Activated T-cell treated with anti-CD3 and anti-CD28 coated beads for 48 hours (primary cell): Measurements from ENCODE around the gene HIVEP2.

ENCODE experiments used
- DNase-seq: peaks from one replicate; pipeline ENCODE4 v3.0.0-alpha.2; 2020; ENCODE audit warnings: low read depth

The HIVEP2 gene

GRCh38 chr6:142729618-142730017 is 215.4 kb downstream of the HIVEP2 start:
- no peak for DNase-seq

- no peak for DNase-seq
Observed at GRCh38 chr6:142728910-142729481, 216.0 kb downstream of the HIVEP2 start.

DNA sequence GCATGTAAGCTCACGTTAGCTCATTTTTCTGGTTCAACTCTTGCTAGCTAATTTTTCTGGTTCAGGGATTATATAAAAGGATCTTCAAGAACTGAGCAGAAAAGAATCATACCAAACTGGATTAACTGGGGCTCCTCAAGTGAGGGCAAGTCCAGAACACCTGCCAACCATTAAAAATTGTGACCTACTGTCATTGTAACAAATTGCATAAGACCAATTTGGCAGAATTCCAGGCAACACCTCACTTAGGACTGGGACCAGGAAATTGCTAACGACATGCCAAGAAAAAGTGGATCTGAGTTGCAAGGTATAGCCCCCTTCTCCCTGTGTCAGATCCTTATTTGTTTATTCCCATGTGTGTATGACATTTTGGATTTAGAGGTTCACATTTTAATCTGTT is 216.6 kb downstream of the HIVEP2 start:
- no peak for DNase-seq

- no peak for DNase-seq
Observed at GRCh38 chr6:142726616-142727015, 218.4 kb downstream of the HIVEP2 start.

DNA sequence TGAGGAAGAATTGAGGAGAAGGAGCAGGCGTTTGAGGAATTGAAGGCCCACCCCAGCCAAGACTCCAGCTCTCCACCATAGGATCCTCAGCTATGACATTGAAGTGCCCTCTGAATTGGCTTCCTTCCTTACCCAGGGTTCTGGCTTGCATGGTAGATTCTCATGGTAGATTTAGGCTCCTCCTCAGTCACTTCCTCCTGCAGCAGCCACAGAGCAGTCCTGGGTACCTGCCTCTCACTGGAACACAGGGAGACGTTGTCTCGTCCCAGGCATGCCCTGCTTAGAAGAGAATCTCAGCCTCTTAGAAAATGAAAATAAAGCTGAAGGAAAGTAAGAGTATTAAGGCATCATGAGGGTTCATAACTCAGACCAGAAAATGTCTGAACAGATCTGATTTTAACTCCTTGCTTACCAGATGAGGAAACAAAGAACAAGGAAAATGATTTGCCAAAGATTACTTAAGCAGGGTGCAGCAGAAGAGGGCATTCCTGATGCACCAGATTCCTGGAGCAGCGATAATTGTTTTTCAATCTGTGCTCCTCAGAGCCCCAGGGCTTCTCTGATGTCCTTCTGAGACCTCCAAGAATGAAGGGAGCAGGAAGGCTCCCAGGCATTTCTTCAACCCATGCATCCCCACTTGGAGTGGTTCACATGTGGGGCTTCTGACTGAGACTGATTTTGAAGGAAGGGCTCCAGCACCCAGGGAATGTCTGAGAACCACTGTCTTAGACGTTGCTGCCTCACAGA is 219.8 kb downstream of the HIVEP2 start:
- no peak for DNase-seq

- DNase-seq: no peak
Observed at GRCh38 chr6:142722841-142723240, 222.1 kb downstream of the HIVEP2 start.

DNA sequence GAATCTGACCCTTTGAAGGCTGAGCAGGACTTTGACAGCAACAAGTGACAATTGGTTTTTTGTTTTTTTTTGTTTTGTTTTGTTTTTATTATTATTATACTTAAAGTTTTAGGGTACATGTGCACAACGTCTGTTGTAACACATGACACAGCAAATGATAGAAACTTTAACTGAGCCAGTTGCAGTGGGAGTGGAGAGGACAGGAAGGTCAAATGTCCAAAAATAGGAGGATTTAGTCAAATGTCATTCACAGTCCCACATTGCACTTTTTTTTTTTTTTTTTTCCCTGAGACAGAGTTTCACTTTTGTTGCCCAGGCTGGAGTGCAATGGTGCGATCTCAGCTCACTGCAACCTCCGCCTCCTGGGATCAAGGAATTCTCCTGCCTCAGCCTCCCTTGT is 223.0 kb downstream of the HIVEP2 start:
- no peak for DNase-seq

- DNase-seq: no peak
Observed at GRCh38 chr6:142721215-142721920, 223.6 kb downstream of the HIVEP2 start.

DNA sequence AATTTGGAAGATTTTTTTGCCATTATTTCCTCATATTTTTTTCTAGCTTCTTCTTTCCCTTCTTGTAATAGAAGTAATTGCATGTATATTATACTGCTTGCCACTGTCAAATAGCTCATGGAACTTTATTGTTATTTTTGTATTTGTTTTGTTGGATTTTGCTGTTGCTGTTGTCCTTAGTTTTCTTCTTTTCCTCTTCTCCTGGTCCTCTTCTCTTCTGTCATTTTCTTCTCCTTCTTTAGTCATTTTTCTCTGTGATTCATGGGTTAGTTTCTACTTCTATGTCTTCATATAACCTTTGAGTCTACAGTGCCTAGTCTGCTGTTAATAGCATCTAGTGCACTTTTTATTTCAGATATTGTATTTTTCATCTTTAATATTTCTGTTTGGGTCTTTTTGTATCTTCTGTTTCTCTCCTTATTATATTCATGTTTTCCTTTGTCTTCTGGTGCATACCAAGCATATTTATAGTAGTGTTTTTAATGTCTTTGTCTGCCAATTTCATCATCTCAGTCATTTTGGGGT is 226.2 kb downstream of the HIVEP2 start:
- no peak for DNase-seq

DNA sequence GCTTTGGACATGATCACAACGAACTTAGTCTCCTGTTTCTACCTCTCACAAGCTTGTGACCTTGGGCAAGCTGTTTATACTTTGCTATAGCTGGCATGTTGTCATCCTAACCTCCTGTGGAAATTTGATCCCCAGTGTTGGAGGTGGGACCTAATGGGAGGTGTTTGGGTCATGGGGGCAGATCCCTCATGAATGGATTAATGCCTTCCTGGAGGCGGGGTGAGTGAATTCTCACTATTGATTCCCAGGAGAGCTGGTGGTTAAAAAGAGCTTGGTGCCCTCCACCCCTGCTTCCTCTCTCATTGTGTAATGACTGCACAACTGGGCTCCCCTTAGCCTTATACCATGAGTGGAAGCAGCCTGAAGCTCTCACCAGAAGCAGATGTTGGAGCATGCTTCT is 228.9 kb downstream of the HIVEP2 start:
- DNase-seq: no peak

DNA sequence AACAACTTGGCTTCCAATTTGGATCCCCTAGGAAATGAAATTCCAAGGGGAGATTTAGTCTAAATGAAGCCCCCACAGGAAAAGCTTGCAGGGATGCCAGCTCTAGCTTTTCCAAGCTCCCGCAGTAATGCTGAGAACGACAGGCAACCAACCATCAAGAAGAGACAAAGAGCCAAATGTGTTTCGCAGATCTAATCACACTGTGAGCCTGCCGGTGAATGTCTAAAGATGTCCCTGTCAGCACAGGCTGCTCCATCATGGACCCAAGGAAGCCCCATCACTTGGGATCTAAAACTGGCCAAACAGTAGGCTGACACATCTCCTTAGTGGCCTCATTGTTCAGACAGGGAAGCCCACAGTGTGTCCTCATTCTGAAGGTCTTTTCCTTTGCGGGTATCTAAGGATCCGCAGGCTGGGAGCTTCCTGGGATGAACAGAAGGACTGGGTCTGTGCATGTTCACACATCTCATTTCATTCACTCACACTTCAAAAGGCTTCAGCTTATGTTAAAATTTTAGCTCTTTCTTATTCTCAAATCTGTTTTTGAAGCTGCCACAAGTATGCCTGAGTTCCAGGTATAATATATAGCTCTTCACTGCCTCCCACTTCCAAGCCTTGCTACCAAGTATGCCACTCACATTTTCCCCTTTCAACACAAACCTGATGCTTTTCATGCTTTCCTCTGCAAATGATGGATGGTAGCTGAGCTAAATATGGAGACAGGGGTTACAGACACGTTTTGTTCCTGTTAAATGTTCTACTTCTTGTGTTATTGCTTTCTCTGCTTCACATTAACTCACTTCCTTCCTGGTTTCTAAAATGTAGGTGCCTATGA is 229.8 kb downstream of the HIVEP2 start:
- DNase-seq: no peak

DNA sequence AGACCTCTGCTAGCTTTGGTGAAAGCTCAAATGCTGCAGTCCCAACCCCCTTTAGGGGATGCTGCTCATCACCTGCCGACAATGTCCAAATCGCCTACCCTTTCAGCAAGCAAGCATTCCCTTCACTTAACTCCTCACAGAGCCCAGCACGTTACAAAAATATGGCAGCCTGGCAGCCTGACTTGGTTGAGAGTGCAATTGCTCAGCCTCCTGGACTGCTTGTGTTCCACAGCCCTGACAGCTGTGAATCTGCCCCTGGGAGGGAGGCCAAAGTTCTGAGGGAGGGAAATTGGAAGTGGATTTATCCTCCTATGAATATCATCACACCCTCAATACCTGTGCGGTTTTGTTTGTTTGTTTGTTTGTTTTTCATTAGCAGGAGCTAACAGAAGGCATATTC is 231.0 kb downstream of the HIVEP2 start:
- DNase-seq: no peak

DNA sequence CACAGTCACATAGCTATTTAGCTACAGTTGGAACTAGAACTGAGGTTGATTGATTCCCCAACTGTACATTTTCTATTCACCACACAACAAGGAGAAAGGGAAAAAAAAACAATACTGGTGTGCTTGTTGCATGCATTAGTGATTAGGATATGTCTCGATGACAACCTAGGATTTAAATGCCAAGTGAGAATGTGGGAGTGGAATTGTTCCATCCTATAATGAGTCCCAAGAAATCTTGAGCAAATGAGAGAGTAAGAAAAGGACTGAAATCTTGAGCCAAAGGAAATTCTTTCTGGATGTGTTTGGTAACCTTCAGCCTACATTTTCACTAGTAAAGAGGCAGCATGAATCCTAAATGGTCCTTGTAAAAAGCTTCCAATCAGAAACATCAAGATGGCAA is 232.7 kb downstream of the HIVEP2 start:
- DNase-seq: no peak

GRCh38 chr6:142708651-142709050 is 236.3 kb downstream of the HIVEP2 start:
- DNase-seq: no peak

DNA sequence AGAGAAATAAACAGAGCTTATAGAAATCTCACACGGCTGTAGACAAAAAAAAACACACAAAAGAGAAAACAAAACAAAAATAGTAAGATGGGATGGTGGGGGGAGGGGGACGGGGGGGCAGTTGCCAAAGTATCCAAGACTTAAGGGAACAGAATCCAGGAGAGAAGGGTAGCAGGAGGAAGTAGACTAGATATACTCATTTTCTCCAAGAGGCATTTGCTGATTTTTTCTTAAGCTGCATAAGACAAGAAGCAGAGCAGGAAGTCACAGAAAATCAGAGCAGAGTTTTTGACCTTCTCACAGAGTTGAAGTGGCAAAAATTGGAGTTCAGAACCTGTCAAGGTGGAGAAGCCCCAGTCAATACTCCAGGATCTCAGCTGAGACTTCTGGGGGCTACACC is 237.7 kb downstream of the HIVEP2 start:
- DNase-seq: no peak

DNA sequence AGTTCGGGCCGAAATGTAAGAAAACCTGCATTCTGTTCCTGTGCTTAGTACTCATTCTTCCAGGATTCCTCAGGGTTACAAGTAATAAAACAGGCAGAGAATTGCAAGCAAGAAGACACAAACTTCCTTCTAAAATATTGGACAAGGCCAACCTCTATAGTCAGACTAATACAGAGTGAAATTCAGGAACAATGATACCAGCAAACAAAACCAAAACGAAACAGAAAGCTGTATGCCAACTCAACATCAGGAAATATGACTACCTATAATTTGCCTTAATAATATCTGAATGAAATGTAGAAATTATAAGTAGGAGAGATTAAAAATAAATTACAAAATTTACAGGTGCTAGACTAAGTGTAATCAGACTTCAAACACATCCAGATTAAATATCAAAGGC is 238.8 kb downstream of the HIVEP2 start:
- DNase-seq: no peak

DNA sequence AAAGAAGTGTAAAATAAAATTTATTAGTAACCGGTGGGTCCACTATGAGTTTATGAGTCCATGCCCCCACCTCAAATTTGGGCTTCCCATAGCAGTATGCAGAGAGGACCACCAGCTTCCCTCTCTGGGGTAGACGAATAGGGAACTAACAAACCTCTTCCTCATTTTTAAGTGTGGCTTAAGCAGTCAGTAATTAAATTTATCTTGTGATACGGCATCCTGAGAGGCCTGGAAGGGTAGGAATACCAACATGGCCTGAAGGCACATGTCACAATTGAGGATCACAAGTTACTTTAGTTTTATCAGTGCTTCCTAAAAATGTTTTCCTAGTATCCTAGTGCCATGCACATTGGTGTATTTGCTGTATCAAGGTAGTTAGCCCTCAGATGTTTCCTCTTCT is 239.9 kb downstream of the HIVEP2 start:
- DNase-seq: no peak

DNA sequence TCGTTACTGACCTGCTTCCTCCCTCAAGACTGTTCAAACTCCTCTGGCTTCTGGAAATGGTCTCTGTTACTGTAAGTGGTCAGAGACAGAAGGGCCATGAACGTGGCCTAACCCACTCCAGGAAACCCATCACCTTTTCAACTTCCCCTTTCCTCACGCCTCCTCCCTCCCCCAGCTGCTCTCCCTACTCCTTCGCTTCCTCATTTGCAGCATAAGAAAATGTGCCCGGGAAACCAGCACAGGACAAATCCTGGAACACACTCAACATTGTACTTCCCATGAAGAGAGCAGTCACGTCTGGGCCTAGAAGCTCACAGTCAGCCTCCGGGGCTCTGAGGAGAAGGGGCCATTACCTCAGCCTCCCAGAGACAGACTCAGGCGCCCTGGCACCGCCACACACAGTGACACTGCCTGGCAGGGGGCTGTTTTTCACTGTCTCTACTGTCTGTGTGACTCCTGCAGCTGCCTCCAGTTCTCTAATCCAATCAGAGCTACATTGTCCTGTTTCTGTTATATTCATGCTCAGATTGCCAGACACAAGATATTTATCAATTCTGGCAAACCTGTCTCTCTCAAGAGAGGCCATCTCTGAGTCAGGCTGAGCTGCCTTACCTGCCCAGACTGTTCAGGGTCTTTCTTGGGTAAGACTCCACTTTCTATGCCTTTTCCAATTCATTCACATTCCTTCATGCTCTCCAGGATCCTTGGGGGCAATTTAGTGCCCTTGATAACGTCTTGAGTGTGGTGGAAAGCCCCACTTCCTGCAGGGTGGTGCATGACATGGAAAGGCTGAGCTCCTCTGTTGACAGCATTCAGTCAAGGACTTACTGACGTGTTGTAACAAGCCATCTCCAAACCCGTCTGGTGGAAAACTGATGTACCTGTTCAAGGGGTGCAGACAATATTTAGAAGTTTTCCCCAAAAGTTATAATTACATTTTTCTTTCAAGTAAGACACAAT is 242.2 kb downstream of the HIVEP2 start:
- DNase-seq: no peak
